HG03565 (cell line): ENCODE results near the gene TOR3A.
A peak's percentile ranks its signal among the peaks of the same experiment; 100 is the strongest.
"Not testable (repeated sequence)": the region's sequence is repeated elsewhere in the genome, so short reads cannot be mapped to it uniquely, and the experiment has no call there.

Experiments
- ATAC-seq: cut with Tn5 transposase; IDR thresholded peaks from one replicate; pipeline ENCODE4 v1.9.1; 2021; ENCODE audit warnings: mild to moderate bottlenecking, moderate library complexity; ENCODE audit not compliant: unreplicated experiment

The TOR3A gene

GRCh38 chr1:179104611-179105250 is 22.9 kb downstream of the TOR3A start:
- ATAC-seq = no peak

DNA sequence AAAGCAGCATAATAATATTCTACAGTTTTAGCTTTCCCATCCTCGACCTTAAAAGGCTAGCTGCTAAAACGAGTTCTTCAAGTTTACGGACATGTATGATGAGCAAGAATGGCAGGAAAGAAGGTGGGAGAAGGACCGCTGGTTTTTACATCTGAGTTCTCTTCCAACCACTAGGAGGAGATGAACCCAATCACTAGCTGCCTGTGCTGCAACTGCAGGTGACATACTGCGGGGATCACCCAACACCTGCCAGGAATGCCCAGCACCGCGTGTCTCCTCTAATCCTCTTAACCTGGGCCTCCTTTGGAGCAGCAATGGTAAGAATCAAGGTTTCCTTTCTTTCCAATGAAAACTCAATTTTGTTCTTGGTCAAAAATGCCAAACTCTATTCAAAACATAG is 23.5 kb downstream of the TOR3A start:
- ATAC-seq = no peak

GRCh38 chr1:179107706-179108629 is 26.1 kb downstream of the TOR3A start:
- no peak for ATAC-seq

DNA sequence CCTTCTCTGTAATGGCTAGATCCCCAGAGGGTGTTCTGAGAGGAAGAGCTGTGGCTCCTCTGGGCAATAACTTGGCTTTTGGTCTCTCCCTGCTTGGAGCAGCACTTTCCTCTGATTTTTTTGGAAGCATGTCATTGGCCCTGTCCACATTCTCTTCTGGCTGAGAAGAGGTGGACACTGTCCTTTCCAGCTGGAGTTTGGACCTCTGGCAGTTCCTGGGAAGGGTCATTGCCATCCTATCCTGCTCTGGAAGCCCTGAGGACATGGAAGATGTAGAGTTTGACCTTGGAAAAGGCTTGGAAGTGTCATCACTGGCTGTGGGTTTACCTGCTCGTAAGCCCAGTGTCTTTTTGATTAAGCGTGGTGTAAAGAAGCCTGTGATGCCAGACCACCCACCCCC is 26.8 kb downstream of the TOR3A start:
- no peak for ATAC-seq

- no peak for ATAC-seq
These were observed 33.3 kb downstream of the TOR3A start for GRCh38 chr1:179115181-179115580.

- no peak for ATAC-seq
These were observed 37.6 kb downstream of the TOR3A start for GRCh38 chr1:179119513-179119912.

DNA sequence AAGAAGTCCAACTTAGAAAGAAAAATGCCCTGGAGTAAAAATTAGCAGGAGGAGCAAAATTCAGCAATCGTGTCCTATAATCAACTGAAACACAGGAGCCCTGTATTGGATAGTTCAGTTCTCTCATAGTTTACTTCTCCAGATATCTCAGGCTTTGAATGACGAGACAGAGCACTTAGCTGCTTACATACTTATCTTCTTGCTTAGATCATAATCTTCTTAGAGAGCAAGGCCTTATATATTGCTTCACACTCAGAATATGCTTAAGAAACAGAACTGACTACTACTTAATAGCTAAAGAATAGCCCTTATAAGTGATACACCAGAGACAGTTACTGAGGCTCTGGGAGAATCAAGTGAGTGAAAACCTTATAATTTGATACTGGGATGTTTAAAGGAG is 38.9 kb downstream of the TOR3A start:
- ATAC-seq = no peak

GRCh38 chr1:179121159-179121938 is 39.5 kb downstream of the TOR3A start:
- ATAC-seq = no peak

DNA sequence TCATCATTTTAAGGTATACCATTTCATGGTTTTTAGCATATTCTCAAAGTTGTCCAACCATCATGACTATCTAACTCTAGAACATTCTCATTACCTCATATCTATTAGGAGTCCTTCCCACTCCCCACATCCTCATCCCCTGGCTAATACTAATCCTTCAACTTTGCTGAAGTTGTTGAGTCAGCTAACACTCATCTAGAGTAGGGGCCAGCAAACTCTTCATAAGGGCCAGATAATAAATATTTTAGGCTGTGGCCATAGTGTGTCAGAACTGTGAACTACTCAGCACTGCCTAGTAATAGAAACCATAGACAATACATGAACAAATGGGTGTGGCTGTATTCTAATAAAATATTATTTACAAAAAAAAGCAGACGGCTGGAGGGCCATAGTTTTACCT is 43.0 kb downstream of the TOR3A start:
- no peak for ATAC-seq

- ATAC-seq = no peak
These were observed 44.6 kb downstream of the TOR3A start for GRCh38 chr1:179126338-179127060.

- no peak for ATAC-seq
These were observed 45.5 kb downstream of the TOR3A start for GRCh38 chr1:179127163-179127895.

DNA sequence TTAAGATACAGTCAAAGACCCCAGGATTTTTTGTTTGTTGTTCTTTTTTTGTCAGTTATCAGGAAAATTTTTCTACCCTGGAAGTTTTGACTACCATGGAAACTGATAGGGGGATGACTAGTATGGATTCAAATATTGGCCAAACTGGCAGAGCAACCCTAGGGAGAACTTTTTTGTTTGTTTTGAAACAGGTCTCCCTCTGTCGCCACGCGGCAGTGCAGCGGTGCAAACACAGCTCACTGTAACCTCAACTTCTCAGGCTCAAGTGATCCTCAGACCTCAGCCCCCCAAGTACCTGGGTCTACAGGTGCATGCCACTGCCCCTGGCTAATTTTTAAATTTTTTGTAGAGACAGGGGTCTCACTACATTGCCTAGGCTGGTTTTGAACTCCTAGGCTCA is 46.6 kb downstream of the TOR3A start:
- ATAC-seq = no peak

DNA sequence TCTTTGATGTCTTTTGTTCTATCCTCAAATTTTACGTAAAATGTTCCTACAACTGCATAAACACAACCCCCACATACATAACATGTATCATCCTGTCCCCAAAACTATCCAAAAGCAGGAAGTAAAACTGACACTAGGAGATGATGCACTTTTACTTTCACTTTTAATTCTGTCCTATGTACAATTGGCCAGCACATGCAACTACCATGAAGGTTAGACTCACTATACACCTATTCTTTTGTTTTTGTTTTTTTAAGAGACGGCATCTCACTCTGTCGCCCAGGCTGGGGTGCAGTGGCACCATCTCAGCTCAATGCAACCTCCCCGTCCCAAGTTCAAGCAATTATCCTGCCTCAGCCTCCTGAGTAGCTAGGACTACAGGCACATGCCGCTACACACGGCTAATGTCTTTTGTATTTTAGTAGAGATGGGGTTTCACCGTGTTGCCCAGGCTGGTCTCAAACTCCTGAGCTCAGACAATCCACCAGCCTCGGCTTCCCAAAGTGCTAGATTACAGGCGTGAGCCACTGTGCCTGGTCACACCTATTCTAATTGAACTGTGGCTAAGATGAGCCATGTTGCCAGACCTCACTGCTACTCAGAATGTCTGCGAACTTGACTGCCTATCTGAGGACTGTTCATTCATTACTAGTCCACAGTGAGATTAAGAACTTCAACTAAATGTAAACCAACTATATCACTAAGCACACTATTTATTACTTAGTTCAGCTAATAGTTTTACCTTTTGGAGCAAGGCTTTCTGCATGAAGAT is 48.0 kb downstream of the TOR3A start:
- peak; percentile 98 for ATAC-seq

DNA sequence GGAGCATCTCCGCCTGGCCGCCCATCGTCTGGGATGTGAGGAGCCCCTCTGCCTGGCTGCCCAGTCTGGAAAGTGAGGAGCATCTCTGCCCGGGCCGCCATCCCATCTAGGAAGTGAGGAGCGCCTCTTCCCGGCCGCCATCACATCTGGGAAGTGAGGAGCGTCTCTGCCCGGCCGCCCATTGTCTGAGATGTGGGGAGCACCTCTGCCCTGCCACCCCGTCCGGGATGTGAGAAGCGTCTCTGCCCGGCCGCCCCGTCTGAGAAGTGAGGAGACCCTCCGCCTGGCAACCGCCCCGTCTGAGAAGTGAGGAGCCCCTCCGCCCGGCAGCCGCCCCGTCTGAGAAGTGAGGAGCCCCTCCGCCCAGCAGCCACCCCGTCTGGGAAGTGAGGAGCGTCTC is 53.3 kb downstream of the TOR3A start:
- not testable (repeated sequence) for ATAC-seq

- ATAC-seq = not testable (repeated sequence)
These were observed 53.8 kb downstream of the TOR3A start for GRCh38 chr1:179135707-179136106.

GRCh38 chr1:179137617-179138255 is 55.9 kb downstream of the TOR3A start:
- no peak for ATAC-seq

DNA sequence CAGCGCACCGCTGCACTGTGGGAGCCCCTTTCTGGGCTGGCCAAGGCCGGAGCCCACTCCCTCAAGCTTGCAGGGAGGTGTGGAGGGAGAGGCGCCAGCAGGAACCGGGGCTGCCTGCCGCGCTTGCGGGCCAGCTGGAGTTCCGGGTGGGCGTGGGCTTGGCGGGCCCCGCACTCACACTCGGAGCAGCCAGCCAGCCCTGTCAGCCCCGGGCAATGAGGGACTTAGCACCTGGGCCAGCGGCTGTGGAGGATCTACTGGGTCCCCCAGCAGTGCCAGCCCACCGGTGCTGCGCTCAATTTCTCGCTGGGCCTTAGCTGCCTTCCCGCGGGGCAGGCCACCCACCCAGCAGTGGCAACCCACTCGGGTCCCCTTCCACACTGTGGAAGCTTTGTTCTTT is 56.9 kb downstream of the TOR3A start:
- not testable (repeated sequence) for ATAC-seq

GRCh38 chr1:179141592-179142251 is 59.9 kb downstream of the TOR3A start:
- ATAC-seq = no peak
